Measurements from ENCODE around the gene SDR39U1. TPM values are rescaled to one million over a fixed set of nuclear protein-coding genes. Genes with fewer than 3 reads are reported as not detected.

Gene SDR39U1
- total RNA-seq, 1 experiment from 2014 or later, result 24.7 TPM

DNA sequence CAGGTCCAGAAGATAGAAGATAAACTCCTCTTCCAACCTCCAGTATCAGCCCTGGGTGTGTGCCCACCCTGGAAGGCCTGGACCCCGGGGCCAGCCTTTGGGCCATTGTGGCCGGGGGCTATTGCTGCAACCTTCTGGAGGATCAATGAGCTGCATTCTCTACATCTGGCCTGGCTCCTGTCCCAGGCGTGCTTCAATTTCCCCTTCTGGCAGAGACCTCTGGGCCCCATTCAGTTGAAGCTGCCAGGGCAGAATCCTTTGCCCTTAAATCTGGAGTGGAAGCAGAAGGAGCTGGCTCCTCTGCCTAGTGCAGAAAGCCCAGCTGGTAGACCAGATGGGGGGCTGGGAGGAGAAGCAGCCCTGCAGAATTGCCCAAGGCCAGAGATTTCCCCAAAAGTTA, 33.8 kb downstream of the SDR39U1 start:
- no peaks in the 10 kb centered on the region for H3F3A ChIP-seq (ENCODE audit: low read length, unreplicated experiment)
- no peak overlapping the region for H3K27ac ChIP-seq (ENCODE audit: low read length)
- no peaks in the 10 kb centered on the region for H3K36me3 ChIP-seq (ENCODE audit: low read depth, low read length)
- no peak for DNase-seq
- CTCF ChIA-PET, result no interaction called here
- H3K4me2 ChIP-seq (ENCODE audit: low read length), result no peak overlapping the region
- POLR2A ChIA-PET (ENCODE audit: unreplicated experiment), result no interaction called here
- no peak for ATAC-seq
- no peak overlapping the region for H3K9ac ChIP-seq (ENCODE audit: low read length)
- no peaks in the 10 kb centered on the region for H3K27me3 ChIP-seq (ENCODE audit: low read length)
- H3K9me3 ChIP-seq (ENCODE audit: low read length), result no peaks in the 10 kb centered on the region
- BruUV-seq (replicated peaks), result no TSS peak
- TF ChIP-seq, protein P1, sequence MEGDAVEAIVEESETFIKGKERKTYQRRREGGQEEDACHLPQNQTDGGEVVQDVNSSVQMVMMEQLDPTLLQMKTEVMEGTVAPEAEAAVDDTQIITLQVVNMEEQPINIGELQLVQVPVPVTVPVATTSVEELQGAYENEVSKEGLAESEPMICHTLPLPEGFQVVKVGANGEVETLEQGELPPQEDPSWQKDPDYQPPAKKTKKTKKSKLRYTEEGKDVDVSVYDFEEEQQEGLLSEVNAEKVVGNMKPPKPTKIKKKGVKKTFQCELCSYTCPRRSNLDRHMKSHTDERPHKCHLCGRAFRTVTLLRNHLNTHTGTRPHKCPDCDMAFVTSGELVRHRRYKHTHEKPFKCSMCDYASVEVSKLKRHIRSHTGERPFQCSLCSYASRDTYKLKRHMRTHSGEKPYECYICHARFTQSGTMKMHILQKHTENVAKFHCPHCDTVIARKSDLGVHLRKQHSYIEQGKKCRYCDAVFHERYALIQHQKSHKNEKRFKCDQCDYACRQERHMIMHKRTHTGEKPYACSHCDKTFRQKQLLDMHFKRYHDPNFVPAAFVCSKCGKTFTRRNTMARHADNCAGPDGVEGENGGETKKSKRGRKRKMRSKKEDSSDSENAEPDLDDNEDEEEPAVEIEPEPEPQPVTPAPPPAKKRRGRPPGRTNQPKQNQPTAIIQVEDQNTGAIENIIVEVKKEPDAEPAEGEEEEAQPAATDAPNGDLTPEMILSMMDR (conservative IDR thresholded peaks at IDR 0.05; ENCODE audit: low read depth, low read length), result no peak
- TF ChIP-seq EZH2phosphoT487 (IDR thresholded peaks at IDR 0.05; ENCODE audit: borderline replicate concordance, low read length), result no peak
- no peaks in the 10 kb centered on the region for H3K79me2 ChIP-seq (ENCODE audit: low read length)
- H3K4me1 ChIP-seq (ENCODE audit: insufficient read depth, low read length), result no peaks in the 10 kb centered on the region
- H3K4me3 ChIP-seq (ENCODE audit: low read length), result no peak overlapping the region
- H3K9me2 ChIP-seq (replicated peaks; ENCODE audit: low read length), result no peaks in the 10 kb centered on the region
- no peak overlapping the region for H2AFZ ChIP-seq (ENCODE audit: low read length)
- intact Hi-C loops (cut with micrococcal nuclease), result no loop called here
- H4K20me1 ChIP-seq (ENCODE audit: low read length), result no peaks in the 10 kb centered on the region

DNA sequence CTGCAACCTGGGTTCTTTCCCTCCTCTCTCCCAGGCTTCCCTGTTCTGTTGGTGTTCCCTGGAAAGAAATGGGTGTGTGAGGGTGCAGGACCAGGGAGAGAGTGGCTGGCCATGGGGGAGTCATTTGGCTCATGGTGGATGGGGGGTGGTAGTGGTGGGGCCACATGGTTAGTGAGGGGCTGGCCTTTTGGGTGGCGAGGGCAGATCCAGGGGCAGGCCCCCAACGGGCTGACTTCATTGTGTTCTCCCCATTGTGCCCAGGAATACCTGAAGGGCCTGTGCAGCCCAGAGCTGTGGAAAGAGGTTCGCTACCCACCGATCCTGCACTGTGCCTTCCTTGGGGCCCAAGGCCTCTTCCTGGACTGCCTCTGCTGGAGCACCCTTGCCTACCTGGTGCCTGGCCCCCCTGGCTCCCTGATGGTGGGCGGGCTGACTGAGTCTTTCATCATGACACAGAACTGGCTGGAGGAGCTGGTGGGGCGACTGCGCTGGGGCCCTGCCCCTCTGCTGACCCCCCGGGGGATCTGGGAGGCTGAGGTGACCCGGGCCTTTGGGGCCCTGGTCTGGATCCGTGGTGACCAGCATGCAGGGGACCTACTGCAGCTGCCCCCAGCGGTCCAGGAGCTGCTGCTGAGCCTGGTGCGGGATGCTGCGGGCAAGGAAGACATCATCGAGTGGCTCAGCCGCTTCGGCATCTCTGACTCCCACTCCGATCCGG, 34.8 kb downstream of the SDR39U1 start:
- DNase-seq (no peak), ATAC-seq (no peak)
- H3K4me2 ChIP-seq (ENCODE audit: low read length), result no peak overlapping the region
- no peak for TF ChIP-seq EZH2phosphoT487 (IDR thresholded peaks at IDR 0.05; ENCODE audit: borderline replicate concordance, low read length)
- no TSS peak for BruUV-seq (replicated peaks)
- no peak overlapping the region for H3K4me3 ChIP-seq (ENCODE audit: low read length)
- H3K27ac ChIP-seq (ENCODE audit: low read length), result no peak overlapping the region
- H2AFZ ChIP-seq (ENCODE audit: low read length), result no peak overlapping the region
- H4K20me1 ChIP-seq (ENCODE audit: low read length), result no peaks in the 10 kb centered on the region
- no peaks in the 10 kb centered on the region for H3F3A ChIP-seq (ENCODE audit: low read length, unreplicated experiment)
- H3K9me3 ChIP-seq (ENCODE audit: low read length), result no peaks in the 10 kb centered on the region
- intact Hi-C loops (cut with micrococcal nuclease), result no loop called here
- no peaks in the 10 kb centered on the region for H3K27me3 ChIP-seq (ENCODE audit: low read length)
- CTCF ChIA-PET, result no interaction called here
- no peaks in the 10 kb centered on the region for H3K36me3 ChIP-seq (ENCODE audit: low read depth, low read length)
- POLR2A ChIA-PET (ENCODE audit: unreplicated experiment), result no interaction called here
- H3K4me1 ChIP-seq (ENCODE audit: insufficient read depth, low read length), result 0 out of 2 replicates have a peak, but pooled peaks cover 5% of the 10 kb centered on the region
- H3K9ac ChIP-seq (ENCODE audit: low read length), result no peak overlapping the region
- H3K9me2 ChIP-seq (replicated peaks; ENCODE audit: low read length), result no peaks in the 10 kb centered on the region
- no peaks in the 10 kb centered on the region for H3K79me2 ChIP-seq (ENCODE audit: low read length)

DNA sequence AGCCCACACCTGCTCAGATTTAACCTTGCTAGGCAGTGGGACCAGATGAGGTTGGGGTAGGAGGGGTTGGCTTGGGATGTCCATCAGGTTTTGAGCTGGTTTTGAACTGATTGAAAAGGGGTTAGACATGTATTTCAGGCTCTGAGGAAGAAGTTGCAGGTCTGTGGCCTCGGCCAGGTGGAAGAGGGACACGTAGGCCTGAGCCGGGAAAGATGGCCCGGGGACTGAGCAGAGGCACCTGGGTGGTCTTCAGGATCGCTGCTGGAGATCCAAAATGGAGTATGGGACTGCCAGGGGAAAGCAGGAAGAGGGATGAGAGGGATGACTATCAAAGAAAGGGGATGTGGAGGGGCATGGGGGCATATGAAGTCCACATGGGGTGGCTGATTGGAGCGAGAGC, 36.2 kb downstream of the SDR39U1 start:
- intact Hi-C loops (cut with micrococcal nuclease), result no loop called here

More for the DNA sequence above, 36.2 kb downstream of the SDR39U1 start:
- Histone ChIP-seq H3K4me3 (ENCODE audit: low read length) (no peak overlapping the region), H3K9me3 (ENCODE audit: low read length) (no peaks in the 10 kb centered on the region), H3K9ac (ENCODE audit: low read length) (no peak overlapping the region), H3K4me2 (ENCODE audit: low read length) (no peak overlapping the region), H3K27me3 (ENCODE audit: low read length) (no peaks in the 10 kb centered on the region), H3K36me3 (ENCODE audit: low read depth, low read length) (no peaks in the 10 kb centered on the region), H3K79me2 (ENCODE audit: low read length) (no peaks in the 10 kb centered on the region), H3K27ac (ENCODE audit: low read length) (no peak overlapping the region), H4K20me1 (ENCODE audit: low read length) (no peaks in the 10 kb centered on the region), H3K4me1 (ENCODE audit: insufficient read depth, low read length) (0 out of 2 replicates have a peak, but pooled peaks cover 5% of the 10 kb centered on the region), H2AFZ (ENCODE audit: low read length) (no peak overlapping the region), H3F3A (ENCODE audit: low read length, unreplicated experiment) (no peaks in the 10 kb centered on the region), H3K9me2 (replicated peaks; ENCODE audit: low read length) (no peaks in the 10 kb centered on the region)
- no peak for ATAC-seq
- no peak for DNase-seq
- ChIA-PET CTCF (no interaction called here), POLR2A (ENCODE audit: unreplicated experiment) (no interaction called here)
- TF ChIP-seq EZH2phosphoT487 (IDR thresholded peaks at IDR 0.05; ENCODE audit: borderline replicate concordance, low read length), result no peak
- no peak for TF ChIP-seq EZH2 (IDR thresholded peaks at IDR 0.05; ENCODE audit: low read length, unreplicated experiment)
- TF ChIP-seq, protein P1 (conservative IDR thresholded peaks at IDR 0.05; ENCODE audit: low read depth, low read length), result no peak
- no TSS peak for BruUV-seq (replicated peaks)

All from PC-3 (cell line).